Mammary epithelial cell (primary cell): ENCODE data around the gene FMNL2.

Source experiments
- EZH2 ChIP-seq: IDR thresholded peaks from 2 replicates; pipeline ENCODE4 v1.6.1; 2012; ENCODE audit warnings: low read length, inconsistent platforms, borderline replicate concordance
- TF ChIP-seq, protein P1 (sequence below), 2 donors: IDR thresholded peaks in 1 of 2; conservative IDR thresholded peaks in 1 of 2; 2 replicates each; pipeline ENCODE4 v1.5.1; 2011 to 2012; ENCODE audit warnings: inconsistent platforms in 2 of 2, low read length in 2 of 2, mild to moderate bottlenecking in 2 of 2, control low read depth in 1 of 2, low read depth in 1 of 2; ENCODE audit not compliant: insufficient read depth in 1 of 2; ENCODE audit errors: extremely low read depth in 1 of 2

DNA sequence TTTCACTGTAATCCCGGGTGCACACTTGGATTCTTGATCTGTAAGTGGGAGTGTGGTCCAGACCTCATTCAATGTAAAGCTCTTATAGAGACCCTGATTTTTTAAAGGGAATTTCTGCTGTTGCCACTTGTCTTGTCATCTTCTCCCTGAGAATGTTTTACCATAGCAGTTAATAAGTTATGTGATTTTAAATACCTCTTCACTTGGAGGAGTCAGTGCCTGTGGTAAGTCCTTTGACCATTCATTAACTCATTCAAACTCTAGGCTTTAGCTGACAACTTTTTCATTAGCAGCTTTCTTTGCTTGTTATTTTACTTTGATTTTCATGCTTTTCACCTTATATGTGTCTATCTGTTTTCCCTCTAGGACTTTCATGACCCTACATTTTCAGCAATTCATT lies 51.3 kb downstream of the FMNL2 start:
- no peak for TF ChIP-seq EZH2
- TF ChIP-seq, protein P1, sequence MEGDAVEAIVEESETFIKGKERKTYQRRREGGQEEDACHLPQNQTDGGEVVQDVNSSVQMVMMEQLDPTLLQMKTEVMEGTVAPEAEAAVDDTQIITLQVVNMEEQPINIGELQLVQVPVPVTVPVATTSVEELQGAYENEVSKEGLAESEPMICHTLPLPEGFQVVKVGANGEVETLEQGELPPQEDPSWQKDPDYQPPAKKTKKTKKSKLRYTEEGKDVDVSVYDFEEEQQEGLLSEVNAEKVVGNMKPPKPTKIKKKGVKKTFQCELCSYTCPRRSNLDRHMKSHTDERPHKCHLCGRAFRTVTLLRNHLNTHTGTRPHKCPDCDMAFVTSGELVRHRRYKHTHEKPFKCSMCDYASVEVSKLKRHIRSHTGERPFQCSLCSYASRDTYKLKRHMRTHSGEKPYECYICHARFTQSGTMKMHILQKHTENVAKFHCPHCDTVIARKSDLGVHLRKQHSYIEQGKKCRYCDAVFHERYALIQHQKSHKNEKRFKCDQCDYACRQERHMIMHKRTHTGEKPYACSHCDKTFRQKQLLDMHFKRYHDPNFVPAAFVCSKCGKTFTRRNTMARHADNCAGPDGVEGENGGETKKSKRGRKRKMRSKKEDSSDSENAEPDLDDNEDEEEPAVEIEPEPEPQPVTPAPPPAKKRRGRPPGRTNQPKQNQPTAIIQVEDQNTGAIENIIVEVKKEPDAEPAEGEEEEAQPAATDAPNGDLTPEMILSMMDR (conservative IDR thresholded peaks at IDR 0.05 in 1 of 2, IDR thresholded peaks at IDR 0.05 in 1 of 2; ENCODE audit: extremely low read depth in 1 of 2, insufficient read depth in 1 of 2, low read depth in 1 of 2, low read length in 2 of 2) = no peak
